ENCODE results near the gene NOL11.
A peak's percentile ranks its signal among the peaks of the same experiment; 100 is the strongest.
"Not testable (repeated sequence)": the region's sequence is repeated elsewhere in the genome, so short reads cannot be mapped to it uniquely, and the experiment has no call there.

Gene NOL11

GRCh38 chr17:67717624-67718324, at the start of gene NOL11:
Gene NOL11, plus strand, starts transcription at chr17:67717936. Its CDS starts 12 bp downstream, at chr17:67717948.
- DNase-seq = peak; percentile 89 to 96

DNA sequence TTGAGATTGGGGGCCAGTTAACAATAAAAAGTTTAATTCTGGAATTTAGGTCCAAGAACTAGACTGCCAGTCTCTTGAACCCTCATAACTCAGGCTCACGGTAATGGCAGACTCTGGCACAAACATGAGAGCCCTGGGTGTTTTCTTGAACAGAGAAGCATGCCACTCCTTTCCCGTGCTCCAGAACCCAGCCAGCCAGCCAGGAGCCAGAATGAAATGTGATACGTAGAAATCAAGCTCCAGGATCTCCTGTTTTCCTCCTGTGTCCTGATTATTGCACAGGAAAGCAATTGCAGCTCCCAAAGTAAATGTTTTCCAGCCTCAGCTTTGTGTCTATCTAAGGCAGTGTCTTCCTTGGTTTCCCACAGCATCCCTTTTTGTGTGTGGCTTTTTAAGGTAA, 46.2 kb upstream of the NOL11 start:
- DNase-seq = no peak

- no peak for DNase-seq
Observed at GRCh38 chr17:67672592-67673335, 45.0 kb upstream of the NOL11 start.

GRCh38 chr17:67675481-67675880, 42.3 kb upstream of the NOL11 start:
- no peak for DNase-seq

GRCh38 chr17:67676305-67676704, 41.4 kb upstream of the NOL11 start:
- no peak for DNase-seq

GRCh38 chr17:67678414-67678813, 39.3 kb upstream of the NOL11 start:
- DNase-seq = no peak

GRCh38 chr17:67679225-67679624, 38.5 kb upstream of the NOL11 start:
- no peak for DNase-seq

DNA sequence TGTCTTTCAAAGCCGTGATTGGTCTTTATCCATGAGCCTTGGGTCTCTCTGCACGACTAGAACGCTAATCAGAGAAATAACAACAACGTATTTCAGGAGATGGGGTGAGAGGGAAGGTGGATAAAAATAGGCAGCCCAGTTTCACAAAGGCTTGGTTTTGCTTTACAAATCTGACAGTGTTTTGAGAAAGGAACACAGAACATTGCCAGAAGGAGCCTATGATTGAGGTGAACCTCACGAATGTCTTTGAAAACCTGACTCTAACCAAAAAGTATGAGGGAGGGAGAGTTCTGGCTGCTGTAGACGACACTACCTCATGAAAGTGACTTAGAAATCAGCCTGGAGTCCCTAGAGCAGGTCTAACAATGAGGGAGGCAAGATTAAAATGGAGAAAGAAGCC, 38.0 kb upstream of the NOL11 start:
- DNase-seq = no peak

- DNase-seq = no peak
Observed at GRCh38 chr17:67680445-67681224, 37.1 kb upstream of the NOL11 start.

DNA sequence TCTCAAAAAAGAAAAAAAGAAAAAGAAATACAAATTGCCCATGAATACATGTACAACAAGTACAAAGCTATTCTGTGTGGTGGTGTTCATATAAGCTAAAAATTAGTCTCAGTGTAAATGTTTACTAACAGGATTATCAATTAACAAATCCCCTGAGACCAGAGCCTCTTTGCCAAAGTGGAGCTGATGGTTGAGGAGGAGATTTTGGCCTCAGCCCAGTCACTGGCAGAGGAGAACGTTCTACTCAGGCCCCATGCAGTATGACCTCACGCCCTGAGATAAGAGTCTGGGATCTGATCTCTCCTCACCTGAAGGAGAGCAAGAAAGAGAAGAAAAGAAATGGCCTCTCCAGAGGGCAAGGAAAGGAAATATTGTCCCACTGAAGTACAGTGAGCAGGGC, 35.5 kb upstream of the NOL11 start:
- no peak for DNase-seq

DNA sequence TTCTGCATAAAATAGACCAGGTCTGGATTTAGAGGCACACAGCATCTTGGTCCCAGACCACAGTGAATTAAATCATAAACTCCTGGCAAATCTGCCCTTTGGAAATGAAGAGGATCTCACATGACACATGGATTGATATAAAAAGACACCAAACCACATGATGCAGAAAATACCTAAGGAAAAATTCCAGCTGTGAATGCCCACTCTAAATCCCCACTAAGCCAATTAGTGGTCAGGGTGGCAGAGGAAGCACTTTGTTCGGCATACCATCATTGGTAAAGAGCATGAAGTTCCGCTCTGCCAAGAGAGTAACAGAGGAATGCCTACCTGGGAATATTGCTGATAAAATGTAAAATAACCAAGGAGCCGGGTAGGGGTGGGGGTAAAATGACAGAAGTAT, 32.4 kb upstream of the NOL11 start:
- DNase-seq = no peak

- DNase-seq = no peak
Observed at GRCh38 chr17:67686241-67686640, 31.5 kb upstream of the NOL11 start.

GRCh38 chr17:67687511-67687910, 30.2 kb upstream of the NOL11 start:
- DNase-seq = no peak

- DNase-seq = peak in 1 of 2 experiments; percentile 71
Observed at GRCh38 chr17:67689534-67690177, 28.1 kb upstream of the NOL11 start.

- no peak for DNase-seq
Observed at GRCh38 chr17:67693811-67694210, 23.9 kb upstream of the NOL11 start.

GRCh38 chr17:67696347-67696746, 21.4 kb upstream of the NOL11 start:
- no peak for DNase-seq

GRCh38 chr17:67696853-67697498, 20.8 kb upstream of the NOL11 start:
- DNase-seq = no peak

- no peak for DNase-seq
Observed at GRCh38 chr17:67700037-67700724, 17.6 kb upstream of the NOL11 start.

DNA sequence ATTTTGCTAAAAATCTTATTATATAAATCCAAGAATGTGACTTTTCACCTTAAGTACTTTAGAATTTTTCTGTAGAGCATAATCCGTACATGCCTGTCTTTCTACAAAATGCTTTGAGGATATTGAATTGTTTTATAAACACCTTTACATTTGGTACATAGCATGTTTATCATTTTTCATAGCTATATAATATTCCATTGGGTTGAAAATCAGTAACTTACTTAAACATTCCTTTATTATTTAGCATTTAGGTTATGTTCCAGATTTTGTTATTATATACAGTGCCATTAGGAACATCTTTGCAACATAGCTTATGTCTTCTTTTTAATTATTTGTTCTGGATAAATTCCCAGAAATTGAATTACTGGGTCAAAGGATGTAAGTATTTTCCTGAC, 17.0 kb upstream of the NOL11 start:
- DNase-seq = no peak

DNA sequence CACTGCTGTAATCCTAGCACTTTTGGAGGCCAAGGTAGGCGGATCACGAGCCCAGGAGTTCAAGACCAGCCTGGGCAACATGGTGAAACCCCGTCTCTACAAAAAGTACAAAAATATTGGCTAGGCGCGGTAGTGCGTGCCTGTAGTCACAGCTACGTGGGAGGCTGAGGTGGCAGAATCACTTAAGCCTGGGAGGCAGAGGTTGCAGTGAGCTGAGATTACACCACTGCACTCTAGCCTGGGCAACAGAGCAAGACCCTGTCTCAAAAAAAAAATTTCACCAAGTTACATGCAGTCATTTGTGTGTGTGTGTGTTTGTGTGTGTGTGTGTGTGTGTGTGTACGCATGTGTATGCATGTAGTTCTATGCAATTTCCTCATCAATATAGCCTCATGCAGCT, 14.9 kb upstream of the NOL11 start:
- not testable (repeated sequence) for DNase-seq

- no peak for DNase-seq
Observed at GRCh38 chr17:67707442-67707841, 10.3 kb upstream of the NOL11 start.

GRCh38 chr17:67708378-67708777, 9.4 kb upstream of the NOL11 start:
- no peak for DNase-seq
